Endodermal cell (in vitro differentiated cells): Measurements from ENCODE around the gene CELF2. TPM values are rescaled to one million over a fixed set of nuclear protein-coding genes. Genes with fewer than 3 reads are reported as not detected.
A peak's percentile ranks its signal among the peaks of the same experiment; 100 is the strongest.

Experiments used
- DNase-seq: peaks from one replicate; pipeline ENCODE4 v3.0.0-alpha.2; 2017
- H3K27ac ChIP-seq: 2 replicates; pipeline ENCODE4 v1.5.1; 2013; ENCODE audit warnings: mild to moderate bottlenecking, low read depth, low read length, moderate library complexity
- H3K27me3 ChIP-seq: 2 replicates; pipeline ENCODE4 v1.6.1; 2013; ENCODE audit warnings: mild to moderate bottlenecking, low read length, moderate library complexity; ENCODE audit not compliant: insufficient read depth, control insufficient read depth, poor library complexity, severe bottlenecking
- H3K36me3 ChIP-seq: 2 replicates; pipeline ENCODE4 v1.7.0; 2013; ENCODE audit warnings: mild to moderate bottlenecking, low read length, moderate library complexity; ENCODE audit not compliant: control insufficient read depth, insufficient read depth
- H3K4me1 ChIP-seq: one replicate; pipeline ENCODE4 v1.7.0; 2013; ENCODE audit warnings: low read length; ENCODE audit not compliant: control insufficient read depth, insufficient read depth
- H3K4me3 ChIP-seq: 2 replicates; pipeline ENCODE4 v1.5.1; 2013; ENCODE audit warnings: mild to moderate bottlenecking, low read length, moderate library complexity
- H3K9ac ChIP-seq: 2 replicates; pipeline ENCODE4 v1.6.1; 2013; ENCODE audit warnings: mild to moderate bottlenecking, low read length, moderate library complexity; ENCODE audit not compliant: poor library complexity, severe bottlenecking; ENCODE audit errors: extremely low read depth
- H3K9me3 ChIP-seq: 2 replicates; pipeline ENCODE4 v1.6.1; 2013; ENCODE audit warnings: mild to moderate bottlenecking, low read length, moderate library complexity; ENCODE audit not compliant: control insufficient read depth
- H3K27ac Mint-ChIP-seq: 2 replicates; pipeline ENCODE4 v1.8.0; 2020; ENCODE audit warnings: mixed read lengths
- H3K27me3 Mint-ChIP-seq: 2 replicates; pipeline ENCODE4 v1.8.0; 2021; ENCODE audit warnings: mild to moderate bottlenecking, mixed read lengths; ENCODE audit not compliant: insufficient read depth
- H3K36me3 Mint-ChIP-seq: 2 replicates; pipeline ENCODE4 v1.8.0; 2020; ENCODE audit warnings: low read depth, mixed read lengths
- H3K4me1 Mint-ChIP-seq: 2 replicates; pipeline ENCODE4 v1.8.0; 2020; ENCODE audit warnings: mixed read lengths
- H3K4me3 Mint-ChIP-seq: 2 replicates; pipeline ENCODE4 v1.8.0; 2020; ENCODE audit warnings: mild to moderate bottlenecking, moderate library complexity, mixed read lengths
- H3K9me3 Mint-ChIP-seq: 2 replicates; pipeline ENCODE4 v1.8.0; 2020; ENCODE audit warnings: mild to moderate bottlenecking, mixed read lengths
- CTCF ChIP-seq: fragments of 200-600 bp; sonication (generic); conservative IDR thresholded peaks from 2 replicates; pipeline ENCODE4 v1.5.0; 2021; ENCODE audit warnings: antibody characterized with exemption, mild to moderate bottlenecking
- WGBS, 2 experiments: methylation state at CpG; one replicate each; pipeline versions ENCODE4 v1.1.5 to v1.1.7; 2013; ENCODE audit warnings: missing lambda C conversion rate in 2 of 2, mixed read lengths in 1 of 2; ENCODE audit not compliant: insufficient coverage in 1 of 2, insufficient read length in 1 of 2; 5-methylcytosine and 5-hydroxymethylcytosine counted together
- total RNA-seq, 2 donors: library from RNA; stranded (reverse); fragmentation: NEBNext Ultra II Directional in 1 of 2; extraction: Animal tissue kit (Norgen Biotek cat#: 25700) in 1 of 2; gene quantifications; 2 replicates in 1 of 2; 3 replicates in 1 of 2; pipeline ENCODE4 v1.2.1, GENCODE V29; 2021

CELF2 gene
- total RNA-seq, 2 donors from 2014 or later: 79.9 to 96.1 TPM

GRCh38 chr10:11212288-11213085, 194.8 kb downstream of the CELF2 start:
- no peaks in the 10 kb centered on the region for H3K27me3 Mint-ChIP-seq
- no peak overlapping the region for H3K4me3 ChIP-seq
- peaks cover 23% of the 10 kb centered on the region for H3K36me3 ChIP-seq
- no peaks in the 10 kb centered on the region for H3K4me1 ChIP-seq
- no peaks in the 10 kb centered on the region for H3K9me3 ChIP-seq
- H3K27ac ChIP-seq: no peak overlapping the region
- no peak overlapping the region for H3K27ac Mint-ChIP-seq
- H3K36me3 Mint-ChIP-seq: peaks cover 20% of the 10 kb centered on the region
- no peak overlapping the region for H3K9ac ChIP-seq
- WGBS, 2 experiments: 85 to 93% methylated on average over 3 to 7 of the region's 7 CpGs
- H3K4me1 Mint-ChIP-seq: peaks cover 19% of the 10 kb centered on the region
- H3K9me3 Mint-ChIP-seq: no peaks in the 10 kb centered on the region
- no peak for DNase-seq
- no peaks in the 10 kb centered on the region for H3K27me3 ChIP-seq
- no peak for TF ChIP-seq CTCF
- no peak overlapping the region for H3K4me3 Mint-ChIP-seq

DNA sequence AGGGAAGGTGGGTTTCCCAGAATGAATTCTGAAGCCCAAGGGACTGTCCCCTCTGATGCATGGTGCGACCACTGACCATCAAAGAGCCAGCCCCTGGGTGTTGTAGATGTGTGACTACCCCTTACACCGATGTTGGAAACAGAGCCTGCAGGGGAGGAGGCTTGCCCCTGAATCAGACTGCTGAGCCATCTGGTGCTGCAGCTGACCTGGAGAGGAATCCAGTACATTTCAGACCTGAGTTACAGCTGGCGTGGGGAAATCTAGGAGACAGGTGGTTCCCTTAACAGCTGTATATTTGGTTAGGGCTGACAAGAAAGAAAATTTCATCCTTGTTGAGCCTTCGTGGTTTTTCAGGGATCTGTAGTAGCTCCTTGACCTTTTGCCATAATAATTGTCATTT, 195.5 kb downstream of the CELF2 start:
- no peaks in the 10 kb centered on the region for H3K27me3 ChIP-seq
- no peak overlapping the region for H3K4me3 Mint-ChIP-seq
- peaks cover 19% of the 10 kb centered on the region for H3K4me1 Mint-ChIP-seq
- DNase-seq: peak; percentile 1
- H3K9me3 Mint-ChIP-seq: no peaks in the 10 kb centered on the region
- H3K27ac ChIP-seq: no peak overlapping the region
- no peaks in the 10 kb centered on the region for H3K4me1 ChIP-seq
- peaks cover 28% of the 10 kb centered on the region for H3K36me3 ChIP-seq
- H3K9ac ChIP-seq: no peak overlapping the region
- TF ChIP-seq CTCF: no peak
- H3K36me3 Mint-ChIP-seq: peaks cover 17% of the 10 kb centered on the region
- no peaks in the 10 kb centered on the region for H3K9me3 ChIP-seq
- WGBS, 2 experiments: 92 to 98% methylated on average over 3 to 4 of the region's 4 CpGs
- no peak overlapping the region for H3K4me3 ChIP-seq
- H3K27ac Mint-ChIP-seq: no peak overlapping the region
- H3K27me3 Mint-ChIP-seq: no peaks in the 10 kb centered on the region

GRCh38 chr10:11214407-11214806, 196.7 kb downstream of the CELF2 start:
- no peak overlapping the region for H3K4me3 Mint-ChIP-seq
- peaks cover 13% of the 10 kb centered on the region for H3K4me1 Mint-ChIP-seq
- Histone ChIP-seq H3K9ac (no peak overlapping the region), H3K4me1 (no peaks in the 10 kb centered on the region), H3K9me3 (no peaks in the 10 kb centered on the region), H3K27ac (no peak overlapping the region), H3K36me3 (peaks cover 40% of the 10 kb centered on the region), H3K27me3 (no peaks in the 10 kb centered on the region), H3K4me3 (no peak overlapping the region)
- no peak overlapping the region for H3K27ac Mint-ChIP-seq
- no peaks in the 10 kb centered on the region for H3K9me3 Mint-ChIP-seq
- peaks cover 18% of the 10 kb centered on the region for H3K36me3 Mint-ChIP-seq
- DNase-seq: no peak
- no peaks in the 10 kb centered on the region for H3K27me3 Mint-ChIP-seq
- WGBS, 2 experiments: 92 to 99% methylated on average over 9 to 10 of the region's 10 CpGs
- no peak for TF ChIP-seq CTCF
